ENCODE measurements around the gene NR6A1. TPM values are rescaled to one million over a fixed set of nuclear protein-coding genes. Genes with fewer than 3 reads are reported as not detected.
A peak's percentile ranks its signal among the peaks of the same experiment; 100 is the strongest.
"Not testable (repeated sequence)": the region's sequence is repeated elsewhere in the genome, so short reads cannot be mapped to it uniquely, and the experiment has no call there.

The NR6A1 gene
- total and polyA plus RNA-seq, 2 experiments from 2014 or later: 44.2 to 139 TPM

GRCh38 chr9:124616961-124617360 is 154.2 kb downstream of the NR6A1 start (continued):
- TF ChIP-seq, protein P1, sequence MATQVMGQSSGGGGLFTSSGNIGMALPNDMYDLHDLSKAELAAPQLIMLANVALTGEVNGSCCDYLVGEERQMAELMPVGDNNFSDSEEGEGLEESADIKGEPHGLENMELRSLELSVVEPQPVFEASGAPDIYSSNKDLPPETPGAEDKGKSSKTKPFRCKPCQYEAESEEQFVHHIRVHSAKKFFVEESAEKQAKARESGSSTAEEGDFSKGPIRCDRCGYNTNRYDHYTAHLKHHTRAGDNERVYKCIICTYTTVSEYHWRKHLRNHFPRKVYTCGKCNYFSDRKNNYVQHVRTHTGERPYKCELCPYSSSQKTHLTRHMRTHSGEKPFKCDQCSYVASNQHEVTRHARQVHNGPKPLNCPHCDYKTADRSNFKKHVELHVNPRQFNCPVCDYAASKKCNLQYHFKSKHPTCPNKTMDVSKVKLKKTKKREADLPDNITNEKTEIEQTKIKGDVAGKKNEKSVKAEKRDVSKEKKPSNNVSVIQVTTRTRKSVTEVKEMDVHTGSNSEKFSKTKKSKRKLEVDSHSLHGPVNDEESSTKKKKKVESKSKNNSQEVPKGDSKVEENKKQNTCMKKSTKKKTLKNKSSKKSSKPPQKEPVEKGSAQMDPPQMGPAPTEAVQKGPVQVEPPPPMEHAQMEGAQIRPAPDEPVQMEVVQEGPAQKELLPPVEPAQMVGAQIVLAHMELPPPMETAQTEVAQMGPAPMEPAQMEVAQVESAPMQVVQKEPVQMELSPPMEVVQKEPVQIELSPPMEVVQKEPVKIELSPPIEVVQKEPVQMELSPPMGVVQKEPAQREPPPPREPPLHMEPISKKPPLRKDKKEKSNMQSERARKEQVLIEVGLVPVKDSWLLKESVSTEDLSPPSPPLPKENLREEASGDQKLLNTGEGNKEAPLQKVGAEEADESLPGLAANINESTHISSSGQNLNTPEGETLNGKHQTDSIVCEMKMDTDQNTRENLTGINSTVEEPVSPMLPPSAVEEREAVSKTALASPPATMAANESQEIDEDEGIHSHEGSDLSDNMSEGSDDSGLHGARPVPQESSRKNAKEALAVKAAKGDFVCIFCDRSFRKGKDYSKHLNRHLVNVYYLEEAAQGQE (IDR thresholded peaks at IDR 0.05; ENCODE audit: unreplicated experiment): no peak
- no peak for TF ChIP-seq POLR2AphosphoS5 (IDR thresholded peaks at IDR 0.05; ENCODE audit: low read depth)
- no peak for TF ChIP-seq ZNF114 (CRISPR knock-in tag; IDR thresholded peaks at IDR 0.05)
- no peak for TF ChIP-seq JUNB (IDR thresholded peaks at IDR 0.05; ENCODE audit: unreplicated experiment)
- TF ChIP-seq, protein P2, sequence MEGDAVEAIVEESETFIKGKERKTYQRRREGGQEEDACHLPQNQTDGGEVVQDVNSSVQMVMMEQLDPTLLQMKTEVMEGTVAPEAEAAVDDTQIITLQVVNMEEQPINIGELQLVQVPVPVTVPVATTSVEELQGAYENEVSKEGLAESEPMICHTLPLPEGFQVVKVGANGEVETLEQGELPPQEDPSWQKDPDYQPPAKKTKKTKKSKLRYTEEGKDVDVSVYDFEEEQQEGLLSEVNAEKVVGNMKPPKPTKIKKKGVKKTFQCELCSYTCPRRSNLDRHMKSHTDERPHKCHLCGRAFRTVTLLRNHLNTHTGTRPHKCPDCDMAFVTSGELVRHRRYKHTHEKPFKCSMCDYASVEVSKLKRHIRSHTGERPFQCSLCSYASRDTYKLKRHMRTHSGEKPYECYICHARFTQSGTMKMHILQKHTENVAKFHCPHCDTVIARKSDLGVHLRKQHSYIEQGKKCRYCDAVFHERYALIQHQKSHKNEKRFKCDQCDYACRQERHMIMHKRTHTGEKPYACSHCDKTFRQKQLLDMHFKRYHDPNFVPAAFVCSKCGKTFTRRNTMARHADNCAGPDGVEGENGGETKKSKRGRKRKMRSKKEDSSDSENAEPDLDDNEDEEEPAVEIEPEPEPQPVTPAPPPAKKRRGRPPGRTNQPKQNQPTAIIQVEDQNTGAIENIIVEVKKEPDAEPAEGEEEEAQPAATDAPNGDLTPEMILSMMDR (conservative IDR thresholded peaks at IDR 0.05; ENCODE audit: low read depth in 2 of 2): no peak

GRCh38 chr9:124615840-124616239 is 155.3 kb downstream of the NR6A1 start:
- not testable (repeated sequence) for H3K27ac Mint-ChIP-seq; H3K79me2 ChIP-seq (replicated peaks; ENCODE audit: insufficient read depth); H3K27me3 Mint-ChIP-seq (ENCODE audit: insufficient read depth, low read depth, poor library complexity); H4K20me1 ChIP-seq (replicated peaks; ENCODE audit: insufficient read depth); H3F3A ChIP-seq (replicated peaks; ENCODE audit: low read depth); H3K9me2 ChIP-seq (ENCODE audit: insufficient read depth); H3K27ac ChIP-seq (ENCODE audit: low read depth); DNase-seq (ENCODE audit: low spot score); H3K4me3 ChIP-seq; ATAC-seq; H3K4me3 Mint-ChIP-seq; H3K36me3 ChIP-seq (ENCODE audit: insufficient read depth); H3K27me3 ChIP-seq (ENCODE audit: insufficient read depth); H3K36me3 Mint-ChIP-seq (ENCODE audit: low read depth); H3K9me3 Mint-ChIP-seq; H3K4me2 ChIP-seq; H2AFZ ChIP-seq
- peaks cover 51% of the 10 kb centered on the region for H3K4me1 ChIP-seq (ENCODE audit: insufficient read depth)
- H3K4me1 Mint-ChIP-seq: peaks cover 53% of the 10 kb centered on the region

GRCh38 chr9:124615100-124615742 is 155.9 kb downstream of the NR6A1 start:
- ATAC-seq (no peak), DNase-seq (ENCODE audit: low spot score) (no peak)
- no peaks in the 10 kb centered on the region for H4K20me1 ChIP-seq (replicated peaks; ENCODE audit: insufficient read depth)
- Mint-ChIP-seq H3K36me3 (ENCODE audit: low read depth) (no peaks in the 10 kb centered on the region), H3K4me3 (no peak overlapping the region), H3K27me3 (ENCODE audit: insufficient read depth, low read depth, poor library complexity) (peaks cover 5% of the 10 kb centered on the region), H3K4me1 (peaks cover 51% of the 10 kb centered on the region), H3K9me3 (no peaks in the 10 kb centered on the region), H3K27ac (no peak overlapping the region)
- H3K9me2 ChIP-seq (ENCODE audit: insufficient read depth): no peaks in the 10 kb centered on the region
- H2AFZ ChIP-seq: no peak overlapping the region
- H3K79me2 ChIP-seq (replicated peaks; ENCODE audit: insufficient read depth): peaks cover 3% of the 10 kb centered on the region; the same call in 1 of the 2 replicates
- H3K27me3 ChIP-seq (ENCODE audit: insufficient read depth): no peaks in the 10 kb centered on the region
- H3F3A ChIP-seq (replicated peaks; ENCODE audit: low read depth): 0 out of 2 replicates have a peak, but pooled peaks cover 5% of the 10 kb centered on the region
- peak overlapping the region; percentile 16; the same call in 1 of the 2 replicates for H3K4me2 ChIP-seq
- H3K36me3 ChIP-seq (ENCODE audit: insufficient read depth): no peaks in the 10 kb centered on the region
- no peak overlapping the region; the same call in 1 of the 2 replicates for H3K27ac ChIP-seq (ENCODE audit: low read depth)
- peaks cover 51% of the 10 kb centered on the region for H3K4me1 ChIP-seq (ENCODE audit: insufficient read depth)
- H3K4me3 ChIP-seq: no peak overlapping the region
- TF ChIP-seq NANOG (IDR thresholded peaks at IDR 0.05; ENCODE audit: borderline replicate concordance) (no peak), ZNF331 (CRISPR knock-in tag; IDR thresholded peaks at IDR 0.05; ENCODE audit: low read depth) (no peak), POLR2AphosphoS5 (IDR thresholded peaks at IDR 0.05; ENCODE audit: low read depth) (no peak), STAT1 (IDR thresholded peaks at IDR 0.05; ENCODE audit: unreplicated experiment) (no peak), EZH2phosphoT487 (IDR thresholded peaks at IDR 0.05; ENCODE audit: unreplicated experiment) (no peak), ZNF114 (CRISPR knock-in tag; IDR thresholded peaks at IDR 0.05) (no peak), JUNB (IDR thresholded peaks at IDR 0.05; ENCODE audit: unreplicated experiment) (no peak)
- TF ChIP-seq, protein P3, sequence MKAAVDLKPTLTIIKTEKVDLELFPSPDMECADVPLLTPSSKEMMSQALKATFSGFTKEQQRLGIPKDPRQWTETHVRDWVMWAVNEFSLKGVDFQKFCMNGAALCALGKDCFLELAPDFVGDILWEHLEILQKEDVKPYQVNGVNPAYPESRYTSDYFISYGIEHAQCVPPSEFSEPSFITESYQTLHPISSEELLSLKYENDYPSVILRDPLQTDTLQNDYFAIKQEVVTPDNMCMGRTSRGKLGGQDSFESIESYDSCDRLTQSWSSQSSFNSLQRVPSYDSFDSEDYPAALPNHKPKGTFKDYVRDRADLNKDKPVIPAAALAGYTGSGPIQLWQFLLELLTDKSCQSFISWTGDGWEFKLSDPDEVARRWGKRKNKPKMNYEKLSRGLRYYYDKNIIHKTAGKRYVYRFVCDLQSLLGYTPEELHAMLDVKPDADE (IDR thresholded peaks at IDR 0.05): no peak
